PC-3 (cell line): ENCODE measurements around the gene TMEM52B.

Experiments
- EZH2 ChIP-seq: fragments of 300-600 bp; sonication (generic); IDR thresholded peaks from one replicate; pipeline ENCODE4 v1.6.1; 2017; ENCODE audit warnings: antibody characterized with exemption, mild to moderate bottlenecking, low read length; ENCODE audit not compliant: unreplicated experiment
- TF ChIP-seq, protein P1 (sequence below): fragments of 300-600 bp; sonication (generic); conservative IDR thresholded peaks from 2 replicates; pipeline ENCODE4 v1.5.1; 2017; ENCODE audit warnings: antibody characterized with exemption, low read depth, mild to moderate bottlenecking, low read length

DNA sequence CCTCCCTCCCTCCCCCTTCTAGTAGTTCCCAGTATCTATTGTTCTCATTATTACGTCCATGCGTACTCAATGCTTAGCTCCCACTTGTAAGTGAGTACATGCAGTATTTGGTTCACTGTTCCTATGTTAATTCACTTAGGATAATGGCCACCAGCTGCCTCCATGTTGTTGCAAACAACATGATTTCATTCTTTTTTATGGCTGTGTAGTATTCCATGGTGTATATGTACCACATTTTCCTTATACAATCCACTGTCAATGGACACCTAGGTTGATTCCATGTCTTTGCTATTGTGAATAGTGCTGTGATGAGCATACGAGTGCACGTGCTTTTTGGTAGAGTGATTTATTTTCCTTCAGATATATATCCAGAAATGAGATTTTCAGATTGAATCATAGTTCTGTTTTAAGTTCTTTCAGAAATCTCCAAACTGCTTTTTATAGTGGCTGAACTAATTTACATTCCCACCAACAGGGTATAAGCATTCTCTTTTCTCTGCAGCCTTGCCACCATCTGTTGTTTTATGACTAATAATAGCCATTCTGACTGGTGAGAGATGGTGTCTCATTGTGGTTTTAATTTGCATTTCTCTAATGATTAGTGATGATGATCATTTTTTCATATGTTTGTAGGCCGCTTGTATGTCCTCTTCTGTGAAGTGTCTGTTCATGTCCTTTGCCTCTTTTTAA, 31.0 kb upstream of the TMEM52B start:
- TF ChIP-seq, protein P1, sequence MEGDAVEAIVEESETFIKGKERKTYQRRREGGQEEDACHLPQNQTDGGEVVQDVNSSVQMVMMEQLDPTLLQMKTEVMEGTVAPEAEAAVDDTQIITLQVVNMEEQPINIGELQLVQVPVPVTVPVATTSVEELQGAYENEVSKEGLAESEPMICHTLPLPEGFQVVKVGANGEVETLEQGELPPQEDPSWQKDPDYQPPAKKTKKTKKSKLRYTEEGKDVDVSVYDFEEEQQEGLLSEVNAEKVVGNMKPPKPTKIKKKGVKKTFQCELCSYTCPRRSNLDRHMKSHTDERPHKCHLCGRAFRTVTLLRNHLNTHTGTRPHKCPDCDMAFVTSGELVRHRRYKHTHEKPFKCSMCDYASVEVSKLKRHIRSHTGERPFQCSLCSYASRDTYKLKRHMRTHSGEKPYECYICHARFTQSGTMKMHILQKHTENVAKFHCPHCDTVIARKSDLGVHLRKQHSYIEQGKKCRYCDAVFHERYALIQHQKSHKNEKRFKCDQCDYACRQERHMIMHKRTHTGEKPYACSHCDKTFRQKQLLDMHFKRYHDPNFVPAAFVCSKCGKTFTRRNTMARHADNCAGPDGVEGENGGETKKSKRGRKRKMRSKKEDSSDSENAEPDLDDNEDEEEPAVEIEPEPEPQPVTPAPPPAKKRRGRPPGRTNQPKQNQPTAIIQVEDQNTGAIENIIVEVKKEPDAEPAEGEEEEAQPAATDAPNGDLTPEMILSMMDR, result no peak
- TF ChIP-seq EZH2, result no peak
